Trophoblast cell (in vitro differentiated cells and primary cell): ENCODE results near the gene METTL17.

Experiments used
- DNase-seq, 2 donors: peaks; one replicate each; pipeline ENCODE4 v3.0.0-alpha.2; 2016
- H2AFZ ChIP-seq: 2 replicates; pipeline ENCODE4 v1.6.1; 2013; ENCODE audit warnings: low read length, moderate library complexity, mild to moderate bottlenecking; ENCODE audit not compliant: insufficient read depth, poor library complexity
- H2AK5ac ChIP-seq: 2 replicates; pipeline ENCODE4 v1.6.1; 2013; ENCODE audit warnings: mild to moderate bottlenecking, low read length
- H2BK120ac ChIP-seq: 2 replicates; pipeline ENCODE4 v1.6.1; 2013; ENCODE audit warnings: low read length, mild to moderate bottlenecking, moderate library complexity; ENCODE audit not compliant: insufficient read depth, poor library complexity
- H2BK12ac ChIP-seq: 2 replicates; pipeline ENCODE4 v1.6.1; 2013; ENCODE audit warnings: mild to moderate bottlenecking, low read length, moderate library complexity
- H2BK5ac ChIP-seq: 2 replicates; pipeline ENCODE4 v1.6.1; 2013; ENCODE audit warnings: low read length, low read depth, moderate library complexity, mild to moderate bottlenecking; ENCODE audit not compliant: poor library complexity
- H3K14ac ChIP-seq: 2 replicates; pipeline ENCODE4 v1.6.1; 2013; ENCODE audit warnings: mild to moderate bottlenecking, low read length
- H3K18ac ChIP-seq: 2 replicates; pipeline ENCODE4 v1.6.1; 2013; ENCODE audit warnings: mild to moderate bottlenecking, low read length
- H3K23ac ChIP-seq: 2 replicates; pipeline ENCODE4 v1.6.1; 2013; ENCODE audit warnings: low read length
- H3K27ac ChIP-seq: 2 replicates; pipeline ENCODE4 v1.5.1; 2013; ENCODE audit warnings: low read depth, mild to moderate bottlenecking, inconsistent platforms, low read length, moderate library complexity
- H3K27me3 ChIP-seq: 2 replicates; pipeline ENCODE4 v1.6.1; 2013; ENCODE audit warnings: inconsistent platforms, mild to moderate bottlenecking, low read length, moderate library complexity; ENCODE audit not compliant: insufficient read depth
- H3K36me3 ChIP-seq, 2 experiments: 1 replicate in 1 of 2; 2 replicates in 1 of 2; pipeline ENCODE4 v1.6.1; 2013; ENCODE audit warnings: low read length in 2 of 2, mild to moderate bottlenecking in 2 of 2, moderate library complexity in 1 of 2; ENCODE audit not compliant: insufficient read depth in 2 of 2, control insufficient read depth in 1 of 2
- H3K4ac ChIP-seq: 2 replicates; pipeline ENCODE4 v1.6.1; 2013; ENCODE audit warnings: low read depth, mild to moderate bottlenecking, low read length, moderate library complexity
- H3K4me1 ChIP-seq, 2 experiments: 1 replicate in 1 of 2; 2 replicates in 1 of 2; pipeline ENCODE4 v1.6.1; 2013; ENCODE audit warnings: low read length in 2 of 2, mild to moderate bottlenecking in 2 of 2, moderate library complexity in 1 of 2; ENCODE audit not compliant: insufficient read depth in 2 of 2, control insufficient read depth in 1 of 2
- H3K4me2 ChIP-seq: 2 replicates; pipeline ENCODE4 v1.6.1; 2013; ENCODE audit warnings: inconsistent platforms, mild to moderate bottlenecking, low read length, moderate library complexity
- H3K4me3 ChIP-seq: 2 replicates; pipeline ENCODE4 v1.5.1; 2013; ENCODE audit warnings: mild to moderate bottlenecking, low read depth, low read length, inconsistent platforms
- H3K79me1 ChIP-seq: one replicate; pipeline ENCODE4 v1.6.1; 2013; ENCODE audit warnings: low read length
- H3K79me2 ChIP-seq: 2 replicates; pipeline ENCODE4 v1.6.1; 2013; ENCODE audit warnings: low read length, mild to moderate bottlenecking; ENCODE audit not compliant: control insufficient read depth, insufficient read depth, poor library complexity
- H3K9ac ChIP-seq: 2 replicates; pipeline ENCODE4 v1.6.1; 2013; ENCODE audit warnings: mild to moderate bottlenecking, low read length
- H3K9me3 ChIP-seq: 2 replicates; pipeline ENCODE4 v1.6.1; 2013; ENCODE audit warnings: low read depth, mild to moderate bottlenecking, control low read depth, inconsistent platforms, low read length; ENCODE audit not compliant: insufficient read depth
- H4K12ac ChIP-seq: 2 replicates; pipeline ENCODE4 v1.6.1; 2013; ENCODE audit warnings: low read depth, mild to moderate bottlenecking, low read length, moderate library complexity
- H4K8ac ChIP-seq: 2 replicates; pipeline ENCODE4 v1.6.1; 2013; ENCODE audit warnings: low read depth, mild to moderate bottlenecking, low read length, moderate library complexity
- H4K91ac ChIP-seq: one replicate; pipeline ENCODE4 v1.6.1; 2013; ENCODE audit warnings: low read depth, mild to moderate bottlenecking, low read length, moderate library complexity
- WGBS: extraction: QIAGEN DNeasy Blood & Tissue Kit; methylation state at CpG from one replicate; pipeline ENCODE4 v1.1.7; 2013; ENCODE audit warnings: missing lambda C conversion rate; ENCODE audit not compliant: insufficient read length, insufficient coverage; ENCODE audit errors: extremely low coverage; 5-methylcytosine and 5-hydroxymethylcytosine counted together

METTL17 gene

GRCh38 chr14:21037156-21037555 lies 47.4 kb downstream of the METTL17 start:
- DNase-seq, result no peak
- Histone ChIP-seq H3K36me3 (no peaks in the 10 kb centered on the region), H3K9ac (no peak overlapping the region), H4K8ac (no peak overlapping the region), H4K91ac (no peak overlapping the region), H3K4ac (no peak overlapping the region), H2BK12ac (no peak overlapping the region), H3K4me2 (no peak overlapping the region), H3K79me1 (no peaks in the 10 kb centered on the region), H2BK5ac (no peak overlapping the region), H3K27ac (no peak overlapping the region), H3K4me1 (peaks cover 6 to 7% of the 10 kb centered on the region in 2 experiments), H3K4me3 (no peak overlapping the region), H3K79me2 (no peaks in the 10 kb centered on the region), H2BK120ac (no peak overlapping the region), H3K18ac (no peak overlapping the region), H2AFZ (no peak overlapping the region), H4K12ac (no peak overlapping the region), H3K23ac (no peak overlapping the region), H3K14ac (no peak overlapping the region), H3K9me3 (no peaks in the 10 kb centered on the region), H2AK5ac (no peak overlapping the region), H3K27me3 (no peaks in the 10 kb centered on the region)
- WGBS, result no CpG with 5 or more reads among the region's 3 CpGs

GRCh38 chr14:21038441-21039422 lies 49.0 kb downstream of the METTL17 start:
- H2BK5ac ChIP-seq, result no peak overlapping the region
- H4K12ac ChIP-seq, result no peak overlapping the region
- H4K91ac ChIP-seq, result no peak overlapping the region
- no CpG with 5 or more reads among the region's 10 CpGs for WGBS
- H3K79me2 ChIP-seq, result no peaks in the 10 kb centered on the region
- no peak overlapping the region for H2BK120ac ChIP-seq
- H3K18ac ChIP-seq, result no peak overlapping the region
- no peak overlapping the region for H3K4me3 ChIP-seq
- peaks cover 13 to 16% of the 10 kb centered on the region in 2 experiments for H3K4me1 ChIP-seq
- no peak overlapping the region for H2AK5ac ChIP-seq
- no peak overlapping the region for H3K4me2 ChIP-seq
- H3K14ac ChIP-seq, result no peak overlapping the region
- no peak overlapping the region for H2AFZ ChIP-seq
- H3K9me3 ChIP-seq, result no peaks in the 10 kb centered on the region
- H4K8ac ChIP-seq, result peak overlapping the region; percentile 7
- no peak overlapping the region for H3K9ac ChIP-seq
- no peak overlapping the region for H3K27ac ChIP-seq
- H2BK12ac ChIP-seq, result no peak overlapping the region
- no peak overlapping the region for H3K4ac ChIP-seq
- H3K27me3 ChIP-seq, result no peaks in the 10 kb centered on the region
- no peak overlapping the region for H3K23ac ChIP-seq
- DNase-seq, result peak; percentile 34 to 77
- H3K79me1 ChIP-seq, result peaks cover 4% of the 10 kb centered on the region
- H3K36me3 ChIP-seq, result no peaks in the 10 kb centered on the region

GRCh38 chr14:21039585-21040369 lies 50.0 kb downstream of the METTL17 start:
- no peak overlapping the region for H3K4me3 ChIP-seq
- H4K91ac ChIP-seq, result no peak overlapping the region
- H3K4me2 ChIP-seq, result no peak overlapping the region
- no peak overlapping the region for H4K12ac ChIP-seq
- WGBS, result no CpG with 5 or more reads among the region's 8 CpGs
- no peak overlapping the region for H3K14ac ChIP-seq
- no peaks in the 10 kb centered on the region for H3K79me2 ChIP-seq
- peaks cover 4% of the 10 kb centered on the region for H3K79me1 ChIP-seq
- H2AK5ac ChIP-seq, result no peak overlapping the region
- H3K36me3 ChIP-seq, result no peaks in the 10 kb centered on the region
- H3K27me3 ChIP-seq, result no peaks in the 10 kb centered on the region
- no peak overlapping the region for H4K8ac ChIP-seq
- H2BK12ac ChIP-seq, result no peak overlapping the region
- no peak overlapping the region for H2BK120ac ChIP-seq
- DNase-seq, result peak; percentile 7 to 59
- no peak overlapping the region for H2AFZ ChIP-seq
- H3K27ac ChIP-seq, result no peak overlapping the region
- H3K18ac ChIP-seq, result no peak overlapping the region
- H3K4me1 ChIP-seq, result peaks cover 18 to 25% of the 10 kb centered on the region in 2 experiments
- no peak overlapping the region for H2BK5ac ChIP-seq
- no peak overlapping the region for H3K4ac ChIP-seq
- no peak overlapping the region for H3K23ac ChIP-seq
- H3K9ac ChIP-seq, result no peak overlapping the region
- H3K9me3 ChIP-seq, result no peaks in the 10 kb centered on the region

- Histone ChIP-seq H3K9ac (no peak overlapping the region), H3K36me3 (no peaks in the 10 kb centered on the region), H3K23ac (no peak overlapping the region), H3K4me1 (peaks cover 18 to 26% of the 10 kb centered on the region in 2 experiments), H3K4ac (no peak overlapping the region), H4K91ac (no peak overlapping the region), H3K79me2 (no peaks in the 10 kb centered on the region), H3K27me3 (no peaks in the 10 kb centered on the region), H2AFZ (no peak overlapping the region), H3K4me2 (no peak overlapping the region), H2BK12ac (no peak overlapping the region), H3K27ac (no peak overlapping the region), H2BK120ac (no peak overlapping the region), H3K14ac (no peak overlapping the region), H4K8ac (no peak overlapping the region), H2BK5ac (no peak overlapping the region), H4K12ac (no peak overlapping the region), H3K18ac (no peak overlapping the region), H3K4me3 (no peak overlapping the region), H3K9me3 (no peaks in the 10 kb centered on the region), H3K79me1 (peaks cover 4% of the 10 kb centered on the region), H2AK5ac (no peak overlapping the region)
- DNase-seq, result peak; percentile 78 to 90
- no CpG with 5 or more reads among the region's 8 CpGs for WGBS
Observed at GRCh38 chr14:21040370-21040925, 50.7 kb downstream of the METTL17 start.
